SH-SY5Y (cell line): ENCODE measurements around the gene RHEX.

Source experiments
- GATA2 ChIP-seq: IDR thresholded peaks from 2 replicates; pipeline ENCODE4 v1.6.1; 2011; ENCODE audit warnings: mild to moderate bottlenecking, low read depth, low read length
- GATA3 ChIP-seq: IDR thresholded peaks from 2 replicates; pipeline ENCODE4 v1.6.1; 2011; ENCODE audit warnings: low read depth, mild to moderate bottlenecking, low read length, moderate library complexity

DNA sequence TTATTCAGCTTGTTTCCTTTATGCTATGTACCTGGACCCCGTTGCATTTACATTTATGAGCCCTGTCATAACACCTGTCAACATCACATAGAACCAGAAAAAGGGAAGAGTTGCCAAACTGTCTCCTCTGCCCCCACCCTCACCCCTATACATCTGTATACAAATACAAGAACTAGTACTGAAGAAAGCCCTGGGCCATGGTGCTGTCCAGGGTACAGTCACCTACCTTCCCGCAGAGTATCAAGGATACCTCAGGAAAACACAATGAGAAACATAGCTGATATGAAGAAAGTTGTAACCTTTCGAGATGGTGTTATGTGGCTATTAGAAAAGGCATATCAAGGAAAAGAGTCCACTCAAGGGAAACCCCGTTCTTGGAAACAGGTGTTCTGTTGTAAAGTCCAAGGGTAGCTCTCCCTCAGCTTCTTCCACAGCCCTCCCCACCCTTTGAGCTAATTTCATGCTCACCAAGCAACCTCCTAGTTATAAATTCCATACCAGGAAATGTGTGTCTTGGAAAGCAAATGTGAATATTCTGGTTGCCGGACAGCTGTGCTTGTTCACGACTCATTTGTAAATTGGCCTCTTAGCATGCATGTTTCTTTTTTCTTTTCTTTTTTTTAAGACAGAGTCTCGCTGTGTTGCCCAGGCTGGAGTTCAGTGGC lies 80.9 kb downstream of the RHEX start:
- TF ChIP-seq GATA2, result no peak
- no peak for TF ChIP-seq GATA3
